Astrocyte (in vitro differentiated cells and primary cell): ENCODE results near the gene SOX15. TPM values are rescaled to one million over a fixed set of nuclear protein-coding genes. Genes with fewer than 3 reads are reported as not detected.

ENCODE experiments used
- DNase-seq: peaks from one replicate; pipeline ENCODE4 v3.0.0-alpha.2; 2010; ENCODE audit warnings: low read depth
- FAIRE-seq: peaks from 2 replicates; lab custom pipeline; 2011; peaks lifted over from hg19 to GRCh38; lab: Jason Lieb, UNC
- H2AFZ ChIP-seq: 2 replicates; pipeline ENCODE4 v1.6.0; 2012; ENCODE audit warnings: low read depth, low read length, inconsistent platforms
- H3K27ac ChIP-seq: 2 replicates; pipeline ENCODE4 v1.5.1; 2011; ENCODE audit warnings: low read depth, low read length, inconsistent platforms
- H3K27me3 ChIP-seq: 2 replicates; pipeline ENCODE4 v1.6.0; 2011; ENCODE audit warnings: low read length, inconsistent platforms; ENCODE audit not compliant: insufficient read depth
- H3K36me3 ChIP-seq: 2 replicates; pipeline ENCODE4 v1.5.1; 2011; ENCODE audit warnings: low read length, inconsistent platforms; ENCODE audit not compliant: insufficient read depth
- H3K4me1 ChIP-seq: 2 replicates; pipeline ENCODE4 v1.5.1; 2011; ENCODE audit warnings: low read length, inconsistent platforms; ENCODE audit not compliant: insufficient read depth
- H3K4me2 ChIP-seq: 2 replicates; pipeline ENCODE4 v1.6.0; 2012; ENCODE audit warnings: low read length, inconsistent platforms
- H3K4me3 ChIP-seq: 2 replicates; pipeline ENCODE4 v1.5.1; 2011; ENCODE audit warnings: low read depth, mild to moderate bottlenecking, low read length, inconsistent platforms; ENCODE audit not compliant: insufficient read depth
- H3K79me2 ChIP-seq: 2 replicates; pipeline ENCODE4 v1.6.0; 2012; ENCODE audit warnings: mild to moderate bottlenecking, low read length, inconsistent platforms; ENCODE audit not compliant: insufficient read depth
- H3K9ac ChIP-seq: 2 replicates; pipeline ENCODE4 v1.6.0; 2012; ENCODE audit warnings: mild to moderate bottlenecking, low read length, inconsistent platforms
- H3K9me3 ChIP-seq: 2 replicates; pipeline ENCODE4 v1.5.1; 2012; ENCODE audit warnings: low read depth, mild to moderate bottlenecking, low read length, inconsistent platforms; ENCODE audit not compliant: insufficient read depth
- H4K20me1 ChIP-seq: 2 replicates; pipeline ENCODE4 v1.6.0; 2012; ENCODE audit warnings: low read length, inconsistent platforms; ENCODE audit not compliant: insufficient read depth
- H3K27ac Mint-ChIP-seq: one replicate; pipeline ENCODE4 v1.8.0; 2021; ENCODE audit warnings: mild to moderate bottlenecking, mixed read lengths; ENCODE audit not compliant: unreplicated experiment
- H3K27me3 Mint-ChIP-seq: one replicate; pipeline ENCODE4 v1.8.0; 2021; ENCODE audit warnings: low read depth, mixed read lengths; ENCODE audit not compliant: unreplicated experiment
- H3K36me3 Mint-ChIP-seq: one replicate; pipeline ENCODE4 v1.8.0; 2021; ENCODE audit warnings: low read depth, mixed read lengths; ENCODE audit not compliant: unreplicated experiment
- H3K4me1 Mint-ChIP-seq: one replicate; pipeline ENCODE4 v1.8.0; 2021; ENCODE audit warnings: low read depth, mixed read lengths; ENCODE audit not compliant: unreplicated experiment
- H3K4me3 Mint-ChIP-seq: one replicate; pipeline ENCODE4 v1.8.0; 2021; ENCODE audit warnings: mild to moderate bottlenecking, moderate library complexity, mixed read lengths; ENCODE audit not compliant: unreplicated experiment
- H3K9me3 Mint-ChIP-seq: one replicate; pipeline ENCODE4 v1.8.0; 2021; ENCODE audit warnings: mild to moderate bottlenecking, mixed read lengths; ENCODE audit not compliant: unreplicated experiment
- CTCF ChIP-seq: IDR thresholded peaks from 2 replicates; pipeline ENCODE4 v1.5.1; 2011; ENCODE audit warnings: low read depth, mild to moderate bottlenecking, inconsistent platforms, low read length, moderate library complexity; ENCODE audit not compliant: insufficient read depth
- EZH2 ChIP-seq: IDR thresholded peaks from 2 replicates; pipeline ENCODE4 v1.6.1; 2012; ENCODE audit warnings: mild to moderate bottlenecking, low read length, inconsistent platforms; ENCODE audit not compliant: insufficient read depth
- total RNA-seq: library from RNA; stranded (reverse); gene quantifications from 2 replicates; pipeline ENCODE4 v1.2.1, GENCODE V29; 2021

SOX15 gene
- total RNA-seq, 1 donor from 2014 or later, result 4.0 TPM

DNA sequence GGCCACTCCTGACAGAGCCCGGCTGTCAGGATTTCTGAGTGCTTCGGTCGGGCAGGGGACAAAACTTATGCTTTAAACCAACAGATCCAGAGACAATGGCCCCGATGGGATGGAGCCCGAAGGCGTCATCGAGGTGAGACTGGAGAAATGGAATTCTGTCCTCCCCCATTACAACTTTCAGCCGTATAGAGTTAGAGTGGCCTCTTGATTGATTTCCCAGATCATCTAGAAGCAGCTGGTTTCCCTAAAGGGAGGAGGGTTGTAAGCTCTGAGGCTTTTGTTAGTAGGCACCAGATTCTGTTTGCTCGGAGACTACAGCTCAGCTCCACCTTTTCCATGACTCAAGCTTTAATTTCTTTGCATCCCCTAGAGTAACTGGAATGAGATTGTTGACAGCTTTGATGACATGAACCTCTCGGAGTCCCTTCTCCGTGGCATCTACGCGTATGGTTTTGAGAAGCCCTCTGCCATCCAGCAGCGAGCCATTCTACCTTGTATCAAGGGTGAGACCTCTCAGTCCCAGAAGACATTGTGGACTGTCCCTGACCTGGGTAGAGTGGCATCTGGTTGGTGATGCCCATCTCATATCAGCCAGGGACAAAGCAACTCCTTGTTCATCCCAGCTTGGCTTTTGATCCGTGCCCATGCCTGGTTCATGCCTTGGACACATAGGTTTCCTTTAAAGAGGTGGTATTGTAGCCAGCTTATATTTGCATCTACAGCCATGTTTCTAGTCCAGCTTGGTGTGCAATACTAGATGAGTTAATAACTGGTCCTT is 15.5 kb downstream of the SOX15 start:
- Histone ChIP-seq H2AFZ (no peak overlapping the region), H3K79me2 (peaks cover 85% of the 10 kb centered on the region), H3K36me3 (peaks cover 62% of the 10 kb centered on the region), H3K9ac (peak overlapping the region; percentile 100), H3K4me3 (peak overlapping the region; percentile 88), H3K4me2 (peak overlapping the region; percentile 97), H4K20me1 (peaks cover 72% of the 10 kb centered on the region), H3K27me3 (no peaks in the 10 kb centered on the region), H3K9me3 (no peaks in the 10 kb centered on the region), H3K27ac (peak overlapping the region; percentile 43), H3K4me1 (peaks cover 37% of the 10 kb centered on the region)
- DNase-seq (no peak), FAIRE-seq (no peak)
- H3K27ac Mint-ChIP-seq, result peak overlapping the region; percentile 78
- H3K27me3 Mint-ChIP-seq, result no peaks in the 10 kb centered on the region
- H3K4me1 Mint-ChIP-seq, result peaks cover 46% of the 10 kb centered on the region
- H3K9me3 Mint-ChIP-seq, result no peaks in the 10 kb centered on the region
- TF ChIP-seq CTCF (no peak), EZH2 (no peak)
- H3K4me3 Mint-ChIP-seq, result peak overlapping the region; percentile 97
- peaks cover 40% of the 10 kb centered on the region for H3K36me3 Mint-ChIP-seq

GRCh38 chr17:7573324-7574080 is 16.4 kb downstream of the SOX15 start:
- Histone ChIP-seq H4K20me1 (peaks cover 65% of the 10 kb centered on the region), H3K4me2 (peak overlapping the region; percentile 97), H3K9ac (peak overlapping the region; percentile 100), H2AFZ (no peak overlapping the region), H3K79me2 (peaks cover 87% of the 10 kb centered on the region), H3K9me3 (no peaks in the 10 kb centered on the region), H3K27me3 (no peaks in the 10 kb centered on the region), H3K4me1 (peaks cover 32% of the 10 kb centered on the region), H3K36me3 (peaks cover 60% of the 10 kb centered on the region), H3K27ac (peak overlapping the region; percentile 95), H3K4me3 (peak overlapping the region; percentile 88)
- FAIRE-seq (no peak), DNase-seq (peak; percentile 77)
- Mint-ChIP-seq H3K4me3 (peak overlapping the region; percentile 97), H3K36me3 (peaks cover 43% of the 10 kb centered on the region), H3K27ac (peak overlapping the region; percentile 99), H3K9me3 (no peaks in the 10 kb centered on the region), H3K4me1 (peaks cover 41% of the 10 kb centered on the region), H3K27me3 (no peaks in the 10 kb centered on the region)
- TF ChIP-seq EZH2 (no peak), CTCF (no peak)
